ENCODE results near the gene AZGP1.
"Not testable (repeated sequence)": the region's sequence is repeated elsewhere in the genome, so short reads cannot be mapped to it uniquely, and the experiment has no call there.

The AZGP1 gene

GRCh38 chr7:100015232-100016214 is 39.7 kb upstream of the AZGP1 start, which contains the start of gene ZKSCAN1:
ZKSCAN1 (plus strand) TSS chr7:100015596; CDS start chr7:100023507, 7,911 bp downstream.
- Histone ChIP-seq H3K27ac (replicated peaks) (peak within 1 kb of the TSS; percentile 83), H3K4me3 (replicated peaks; ENCODE audit: insufficient read depth, low read length) (peak within 1 kb of the TSS; percentile 97), H3K27me3 (ENCODE audit: insufficient read depth, poor library complexity, severe bottlenecking) (no peaks in the 10 kb centered on the region)
- TF ChIP-seq, protein P1, sequence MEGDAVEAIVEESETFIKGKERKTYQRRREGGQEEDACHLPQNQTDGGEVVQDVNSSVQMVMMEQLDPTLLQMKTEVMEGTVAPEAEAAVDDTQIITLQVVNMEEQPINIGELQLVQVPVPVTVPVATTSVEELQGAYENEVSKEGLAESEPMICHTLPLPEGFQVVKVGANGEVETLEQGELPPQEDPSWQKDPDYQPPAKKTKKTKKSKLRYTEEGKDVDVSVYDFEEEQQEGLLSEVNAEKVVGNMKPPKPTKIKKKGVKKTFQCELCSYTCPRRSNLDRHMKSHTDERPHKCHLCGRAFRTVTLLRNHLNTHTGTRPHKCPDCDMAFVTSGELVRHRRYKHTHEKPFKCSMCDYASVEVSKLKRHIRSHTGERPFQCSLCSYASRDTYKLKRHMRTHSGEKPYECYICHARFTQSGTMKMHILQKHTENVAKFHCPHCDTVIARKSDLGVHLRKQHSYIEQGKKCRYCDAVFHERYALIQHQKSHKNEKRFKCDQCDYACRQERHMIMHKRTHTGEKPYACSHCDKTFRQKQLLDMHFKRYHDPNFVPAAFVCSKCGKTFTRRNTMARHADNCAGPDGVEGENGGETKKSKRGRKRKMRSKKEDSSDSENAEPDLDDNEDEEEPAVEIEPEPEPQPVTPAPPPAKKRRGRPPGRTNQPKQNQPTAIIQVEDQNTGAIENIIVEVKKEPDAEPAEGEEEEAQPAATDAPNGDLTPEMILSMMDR (IDR thresholded peaks at IDR 0.05; ENCODE audit: insufficient read depth, low read length): no peak
- peak; percentile 93 for TF ChIP-seq POLR2AphosphoS5 (IDR thresholded peaks at IDR 0.05; ENCODE audit: low read depth)
- TF ChIP-seq GABPA (IDR thresholded peaks at IDR 0.05; ENCODE audit: low read depth): peak; percentile 96
- TF ChIP-seq SPI1 (IDR thresholded peaks at IDR 0.05; ENCODE audit: borderline replicate concordance, low read depth): no peak
- TF ChIP-seq, protein P2, sequence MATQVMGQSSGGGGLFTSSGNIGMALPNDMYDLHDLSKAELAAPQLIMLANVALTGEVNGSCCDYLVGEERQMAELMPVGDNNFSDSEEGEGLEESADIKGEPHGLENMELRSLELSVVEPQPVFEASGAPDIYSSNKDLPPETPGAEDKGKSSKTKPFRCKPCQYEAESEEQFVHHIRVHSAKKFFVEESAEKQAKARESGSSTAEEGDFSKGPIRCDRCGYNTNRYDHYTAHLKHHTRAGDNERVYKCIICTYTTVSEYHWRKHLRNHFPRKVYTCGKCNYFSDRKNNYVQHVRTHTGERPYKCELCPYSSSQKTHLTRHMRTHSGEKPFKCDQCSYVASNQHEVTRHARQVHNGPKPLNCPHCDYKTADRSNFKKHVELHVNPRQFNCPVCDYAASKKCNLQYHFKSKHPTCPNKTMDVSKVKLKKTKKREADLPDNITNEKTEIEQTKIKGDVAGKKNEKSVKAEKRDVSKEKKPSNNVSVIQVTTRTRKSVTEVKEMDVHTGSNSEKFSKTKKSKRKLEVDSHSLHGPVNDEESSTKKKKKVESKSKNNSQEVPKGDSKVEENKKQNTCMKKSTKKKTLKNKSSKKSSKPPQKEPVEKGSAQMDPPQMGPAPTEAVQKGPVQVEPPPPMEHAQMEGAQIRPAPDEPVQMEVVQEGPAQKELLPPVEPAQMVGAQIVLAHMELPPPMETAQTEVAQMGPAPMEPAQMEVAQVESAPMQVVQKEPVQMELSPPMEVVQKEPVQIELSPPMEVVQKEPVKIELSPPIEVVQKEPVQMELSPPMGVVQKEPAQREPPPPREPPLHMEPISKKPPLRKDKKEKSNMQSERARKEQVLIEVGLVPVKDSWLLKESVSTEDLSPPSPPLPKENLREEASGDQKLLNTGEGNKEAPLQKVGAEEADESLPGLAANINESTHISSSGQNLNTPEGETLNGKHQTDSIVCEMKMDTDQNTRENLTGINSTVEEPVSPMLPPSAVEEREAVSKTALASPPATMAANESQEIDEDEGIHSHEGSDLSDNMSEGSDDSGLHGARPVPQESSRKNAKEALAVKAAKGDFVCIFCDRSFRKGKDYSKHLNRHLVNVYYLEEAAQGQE (IDR thresholded peaks at IDR 0.05; ENCODE audit: insufficient replicate concordance, low read depth): peak; percentile 71
- DNase-seq (ENCODE audit: low read depth in 1 of 2, low spot score in 1 of 2): peak; percentile 87 to 93

DNA sequence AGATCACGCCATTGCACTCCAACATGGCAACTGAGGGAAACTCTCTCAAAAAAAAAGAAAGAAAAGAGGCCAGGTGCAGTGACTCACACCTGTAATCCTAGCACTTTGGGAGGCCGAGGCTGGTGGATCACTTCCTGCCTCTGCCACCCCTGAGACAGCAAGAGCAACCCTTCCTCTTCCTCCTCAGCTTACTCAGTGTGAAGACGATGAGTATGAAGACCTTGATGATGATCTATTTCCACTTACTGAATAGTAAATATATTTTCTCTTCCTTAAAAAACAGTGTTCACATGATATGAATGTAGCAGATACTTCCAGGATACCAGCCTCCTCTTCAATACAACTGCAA is 37.5 kb upstream of the AZGP1 start:
- no peak for DNase-seq (ENCODE audit: low read depth in 1 of 2, low spot score in 1 of 2)
- Histone ChIP-seq H3K27ac (replicated peaks) (peak overlapping the region; percentile 15; the same call in 1 of the 2 replicates), H3K4me3 (replicated peaks; ENCODE audit: insufficient read depth, low read length) (no peak overlapping the region), H3K27me3 (ENCODE audit: insufficient read depth, poor library complexity, severe bottlenecking) (no peaks in the 10 kb centered on the region)
- TF ChIP-seq SPI1 (IDR thresholded peaks at IDR 0.05; ENCODE audit: borderline replicate concordance, low read depth): no peak
- TF ChIP-seq, protein P2 (IDR thresholded peaks at IDR 0.05; ENCODE audit: insufficient replicate concordance, low read depth): no peak
- TF ChIP-seq GABPA (IDR thresholded peaks at IDR 0.05; ENCODE audit: low read depth): no peak
- TF ChIP-seq, protein P1 (IDR thresholded peaks at IDR 0.05; ENCODE audit: insufficient read depth, low read length): no peak
- TF ChIP-seq POLR2AphosphoS5 (IDR thresholded peaks at IDR 0.05; ENCODE audit: low read depth): no peak

GRCh38 chr7:100012385-100013327 is 36.8 kb upstream of the AZGP1 start:
- peak in 1 of 2 experiments; percentile 44 for DNase-seq (ENCODE audit: low read depth in 1 of 2, low spot score in 1 of 2)
- not testable (repeated sequence) for H3K27me3 ChIP-seq (ENCODE audit: insufficient read depth, poor library complexity, severe bottlenecking); H3K4me3 ChIP-seq (replicated peaks; ENCODE audit: insufficient read depth, low read length)
- peak overlapping the region; percentile 15 for H3K27ac ChIP-seq (replicated peaks)

GRCh38 chr7:100011516-100011915 is 35.7 kb upstream of the AZGP1 start:
- TF ChIP-seq, protein P1 (IDR thresholded peaks at IDR 0.05; ENCODE audit: insufficient read depth, low read length): no peak
- no peak for TF ChIP-seq GABPA (IDR thresholded peaks at IDR 0.05; ENCODE audit: low read depth)
- no peak for DNase-seq (ENCODE audit: low read depth in 1 of 2, low spot score in 1 of 2)
- H3K27me3 ChIP-seq (ENCODE audit: insufficient read depth, poor library complexity, severe bottlenecking): no peaks in the 10 kb centered on the region
- no peak overlapping the region for H3K4me3 ChIP-seq (replicated peaks; ENCODE audit: insufficient read depth, low read length)
- H3K27ac ChIP-seq (replicated peaks): no peak overlapping the region

All from HL-60 (cell line).